ENCODE data around the gene HOXA11.

HOXA11 gene

DNA sequence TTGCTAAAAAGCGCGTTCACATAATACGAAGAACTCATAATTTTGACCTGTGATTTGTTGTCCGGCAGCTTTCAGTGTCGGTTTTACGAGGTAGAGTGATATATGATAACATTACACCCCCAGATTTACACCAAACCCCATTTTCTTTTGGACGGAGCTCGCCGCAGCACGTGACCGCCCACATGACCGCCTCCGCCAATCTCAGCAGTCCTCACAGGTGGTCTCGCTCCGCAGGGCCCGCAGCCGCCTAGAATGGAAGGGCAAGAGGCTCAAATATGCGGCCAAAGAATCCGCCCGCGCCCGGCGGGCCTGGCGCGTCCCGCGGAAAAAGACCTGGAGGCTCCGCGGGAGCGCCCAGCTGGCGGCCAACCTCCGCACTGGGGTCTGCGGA lies 28.5 kb downstream of the HOXA11 start, which contains the start of gene HOXA7:
Gene HOXA7 (minus strand): TSS at position 168 of the 391 bp plus-strand sequence. CDS start 130 bp downstream, at position 38.
- DNase-seq: no peak

DNA sequence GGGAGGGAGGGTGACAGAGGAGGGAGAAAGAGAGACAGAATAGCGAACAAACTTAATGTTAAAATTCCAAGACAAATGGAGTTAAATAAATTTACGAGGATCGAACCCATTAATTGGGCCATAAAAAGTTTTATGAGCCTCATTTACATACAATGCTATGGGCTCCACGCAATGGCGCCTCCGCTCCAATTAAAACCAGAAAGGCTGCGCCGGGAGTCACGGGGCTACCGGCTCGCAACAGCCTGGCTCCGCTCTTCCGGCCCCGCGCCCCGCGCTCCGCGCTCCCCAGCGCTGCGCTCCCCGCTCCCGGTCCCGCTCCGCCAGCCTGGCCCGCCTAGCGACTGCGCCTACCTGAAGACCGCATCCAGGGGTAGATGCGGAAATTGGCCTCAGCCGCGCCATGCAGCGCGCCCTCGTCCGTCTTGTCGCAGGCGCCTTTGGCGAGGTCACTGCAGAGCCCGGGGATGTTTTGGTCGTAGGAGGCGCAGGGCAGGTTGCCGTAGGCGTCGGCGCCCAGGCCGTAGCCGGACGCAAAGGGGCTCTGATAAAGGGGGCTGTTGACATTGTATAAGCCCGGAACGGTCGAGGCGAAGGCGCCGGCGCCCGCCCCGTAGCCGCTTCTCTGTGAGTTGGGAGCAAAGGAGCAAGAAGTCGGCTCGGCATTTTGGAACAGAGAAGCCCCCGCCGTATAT lies 29.1 kb downstream of the HOXA11 start:
- DNase-seq: no peak

DNA sequence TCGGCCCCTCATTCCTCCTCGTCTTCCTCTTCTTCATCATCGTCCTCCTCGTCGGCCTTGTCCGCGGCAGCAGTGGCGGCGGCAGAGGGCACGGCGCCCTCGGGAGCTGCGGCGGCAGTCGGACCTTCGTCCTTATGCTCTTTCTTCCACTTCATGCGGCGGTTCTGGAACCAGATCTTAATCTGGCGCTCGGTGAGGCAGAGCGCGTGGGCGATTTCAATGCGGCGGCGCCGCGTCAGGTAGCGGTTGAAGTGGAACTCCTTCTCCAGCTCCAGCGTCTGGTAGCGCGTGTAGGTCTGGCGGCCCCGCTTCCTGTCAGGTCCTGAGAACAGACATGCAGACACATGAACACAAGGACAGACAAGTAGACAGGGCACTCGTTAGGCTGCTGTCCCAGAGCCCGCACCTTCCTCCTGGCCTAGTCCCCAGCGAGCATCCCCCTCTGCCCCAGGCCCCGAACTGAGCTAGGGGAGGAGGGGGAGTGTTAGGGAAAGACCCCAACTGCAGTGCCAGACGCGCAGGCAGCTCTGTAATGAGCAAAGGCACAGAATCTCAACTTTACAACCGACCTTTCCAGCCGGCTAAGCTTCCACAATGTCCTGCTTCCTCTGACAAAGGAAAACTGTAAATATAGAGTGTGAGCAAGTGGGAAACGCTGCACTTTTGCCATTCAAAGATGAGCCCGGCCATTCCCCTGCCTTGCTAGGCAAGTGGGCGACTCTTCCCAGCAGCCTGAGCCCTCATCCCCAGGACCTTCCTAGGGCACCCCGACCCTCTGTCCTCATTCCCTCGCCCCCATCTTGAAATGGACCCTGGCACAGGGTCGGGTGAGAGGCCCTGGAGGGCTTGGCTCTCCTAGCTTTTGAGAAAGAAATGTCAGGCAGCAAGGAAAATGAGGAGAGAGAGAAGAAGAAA lies 29.9 kb downstream of the HOXA11 start:
- no peak for DNase-seq

DNA sequence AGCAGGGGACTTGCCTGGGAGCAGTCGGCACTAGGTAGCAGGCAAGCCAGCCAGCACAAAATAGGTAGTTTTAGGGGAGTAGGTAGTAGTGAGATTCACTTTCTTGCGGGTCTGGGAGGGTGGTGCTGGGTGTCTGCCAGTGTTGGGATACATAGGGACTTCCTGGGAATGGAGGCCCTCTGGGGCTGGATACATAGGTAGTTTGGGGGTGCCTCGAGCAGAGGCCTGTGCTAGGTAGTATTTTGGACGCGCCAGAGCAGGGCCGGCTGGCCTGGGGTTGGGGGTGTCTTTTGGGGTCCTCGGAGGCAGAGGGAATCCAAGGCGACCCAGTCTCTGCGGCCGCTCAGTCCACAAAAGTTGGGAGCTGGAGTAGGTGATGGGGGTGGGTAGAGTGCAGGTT lies 30.7 kb downstream of the HOXA11 start:
- no peak for DNase-seq

DNA sequence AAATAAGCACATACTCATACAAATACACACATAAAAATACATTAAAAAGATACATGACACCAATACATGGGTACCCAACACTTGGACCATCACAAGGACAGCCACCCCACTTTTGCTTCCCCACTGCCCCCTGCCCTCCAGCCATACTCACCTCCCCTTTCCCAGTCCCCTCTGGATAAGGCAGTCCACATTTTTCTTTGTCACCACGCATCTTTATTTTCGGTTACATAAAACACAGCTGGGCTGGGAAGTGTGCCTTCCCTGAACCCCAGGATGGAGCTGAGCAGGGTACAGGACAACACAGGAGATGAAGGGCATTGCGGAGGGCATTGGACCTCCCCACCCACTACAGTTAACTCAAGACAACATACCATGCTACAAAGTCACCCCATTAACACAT lies 31.5 kb downstream of the HOXA11 start:
- DNase-seq: no peak

DNA sequence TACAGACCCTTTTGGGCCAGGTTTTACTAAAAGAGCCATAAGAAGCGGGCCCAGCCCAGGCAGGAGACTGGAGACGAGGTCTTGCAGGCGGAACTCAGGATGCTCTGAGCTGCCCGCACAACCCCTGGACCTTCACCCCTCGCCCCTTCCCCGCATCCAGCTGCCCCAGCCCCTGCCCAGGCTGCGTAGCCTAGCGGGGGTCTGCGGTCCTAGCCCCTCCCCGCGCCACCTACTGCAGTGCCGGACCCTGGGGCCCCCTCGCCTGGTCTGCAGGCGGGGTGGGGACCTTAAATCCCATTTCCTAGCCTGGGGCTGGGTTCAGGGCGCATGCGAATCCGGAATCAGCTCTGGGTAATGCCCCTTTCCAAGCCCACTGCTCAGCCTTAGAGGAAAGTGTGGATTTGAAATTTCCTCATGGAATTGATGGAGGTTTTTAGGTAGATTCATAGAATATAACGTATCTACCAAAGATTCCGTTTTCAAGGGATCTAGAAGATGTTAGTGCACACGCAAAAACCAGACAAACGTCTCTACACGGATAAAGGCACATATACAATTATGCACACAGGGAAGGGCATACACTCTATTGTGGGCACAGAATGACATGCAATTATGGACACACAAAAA lies 32.1 kb downstream of the HOXA11 start:
- DNase-seq: no peak

DNA sequence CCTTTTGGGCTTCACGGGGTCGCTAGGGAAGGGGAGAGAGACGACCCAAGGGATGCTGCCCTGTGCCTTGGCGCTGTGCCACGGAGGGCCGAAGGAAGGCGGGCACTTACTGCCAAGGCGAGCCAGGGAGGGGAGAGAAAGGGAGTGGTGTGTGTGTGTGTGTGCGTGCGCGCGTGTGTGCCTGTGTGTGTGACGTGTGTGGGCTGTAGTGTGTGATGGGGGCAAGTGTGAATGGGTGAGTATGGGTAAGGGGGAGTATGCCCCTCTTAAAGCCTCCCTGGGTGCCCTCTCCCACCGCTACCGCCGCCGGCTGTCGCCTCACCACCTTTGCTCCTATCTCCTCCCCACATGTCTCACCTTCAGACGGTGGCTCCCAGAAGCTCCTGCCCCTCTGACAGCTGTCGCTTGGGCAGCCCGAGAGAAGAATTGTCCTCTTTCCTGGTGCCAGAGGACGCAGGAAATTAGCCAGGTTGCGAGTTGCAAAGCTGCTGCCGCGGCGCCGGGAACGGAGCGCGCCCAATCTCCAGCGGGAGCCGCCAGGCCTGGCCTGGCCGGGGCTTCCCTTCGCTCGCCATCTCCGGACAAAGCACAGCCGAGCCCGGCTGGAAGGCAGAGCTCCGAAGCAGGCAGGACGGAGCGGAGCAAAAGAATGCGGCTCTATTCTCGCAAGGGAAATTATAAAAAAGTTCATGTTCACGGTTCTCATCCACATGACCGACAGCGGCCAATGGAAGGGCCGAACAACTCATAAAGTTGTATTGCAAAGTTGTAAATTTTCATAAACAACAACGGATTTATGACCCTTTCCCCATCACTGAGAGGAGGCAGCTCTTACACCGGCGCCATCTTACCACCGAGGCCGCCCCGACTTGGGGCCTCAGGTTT lies 32.9 kb downstream of the HOXA11 start, which contains the start of gene HOXA3:
Gene HOXA3 (minus strand): TSS at position 653 of the 885 bp plus-strand sequence. CDS start 41,943 bp downstream, outside the sequence.
- no peak for DNase-seq

DNA sequence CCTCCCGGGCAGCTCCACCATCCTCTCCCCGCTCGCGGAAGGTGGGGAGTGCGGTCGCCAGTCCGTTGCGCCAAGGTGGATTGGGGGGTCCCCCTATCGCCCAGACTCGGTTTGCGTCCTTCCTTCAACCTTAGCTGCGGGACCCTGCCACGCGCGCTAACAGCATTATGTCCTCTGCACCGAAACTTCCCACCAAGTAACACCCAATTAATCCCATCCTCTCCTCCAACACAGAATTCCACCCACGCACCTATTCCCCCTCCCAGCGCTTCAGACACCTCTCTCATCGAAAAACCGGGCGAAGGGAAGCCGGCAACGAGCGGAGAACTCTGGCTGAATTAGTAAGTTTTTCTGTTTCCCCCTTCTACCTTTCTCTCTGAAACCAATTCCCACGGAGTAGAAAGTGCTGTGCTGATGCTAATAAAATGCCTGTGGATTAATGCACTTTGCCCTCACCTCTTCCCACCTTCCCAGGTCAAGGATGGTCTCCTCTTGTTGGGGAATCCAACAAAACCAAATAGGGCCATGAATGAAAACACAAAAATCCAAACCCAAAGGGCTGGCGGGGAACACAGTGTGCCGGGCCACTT lies 33.6 kb downstream of the HOXA11 start:
- no peak for DNase-seq

DNA sequence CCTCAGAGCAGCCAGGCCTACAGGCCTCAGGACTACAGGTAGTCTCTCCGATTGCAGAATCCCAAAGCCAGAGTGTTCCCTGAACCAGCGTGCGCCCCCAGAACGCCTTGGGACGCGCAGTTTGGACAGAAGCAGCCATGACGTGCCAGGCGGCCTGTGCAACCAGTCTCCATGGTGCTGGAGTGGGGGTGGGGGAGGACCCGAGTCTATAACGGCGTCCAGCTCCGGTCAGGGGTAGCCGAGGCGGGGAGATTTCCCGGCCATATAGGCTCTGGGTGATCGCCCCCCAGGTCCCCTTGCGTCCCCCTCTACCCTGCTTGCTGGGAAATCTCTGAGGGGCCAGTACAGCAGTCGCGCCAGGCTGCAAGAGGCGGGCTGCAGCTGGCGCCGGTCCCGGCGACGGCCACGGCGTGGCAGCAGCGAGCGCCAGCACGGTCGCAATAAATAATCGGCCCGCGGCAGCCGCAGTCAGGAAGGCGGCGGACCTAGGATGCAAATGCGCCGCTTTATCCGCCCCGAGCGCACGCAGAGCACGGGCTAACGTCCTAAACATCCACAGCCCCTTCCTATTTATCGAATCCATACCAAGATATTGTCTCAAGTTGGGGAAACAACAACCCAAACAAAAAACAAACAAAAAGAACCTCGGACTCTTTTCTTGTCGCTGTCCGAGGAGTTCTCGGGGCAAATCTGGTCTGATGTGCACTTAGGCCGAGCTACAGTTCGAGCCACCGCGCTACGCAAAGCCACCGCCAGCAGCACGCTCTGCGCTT lies 34.3 kb downstream of the HOXA11 start:
- peak; percentile 37 to 68 (median 55) for DNase-seq

DNA sequence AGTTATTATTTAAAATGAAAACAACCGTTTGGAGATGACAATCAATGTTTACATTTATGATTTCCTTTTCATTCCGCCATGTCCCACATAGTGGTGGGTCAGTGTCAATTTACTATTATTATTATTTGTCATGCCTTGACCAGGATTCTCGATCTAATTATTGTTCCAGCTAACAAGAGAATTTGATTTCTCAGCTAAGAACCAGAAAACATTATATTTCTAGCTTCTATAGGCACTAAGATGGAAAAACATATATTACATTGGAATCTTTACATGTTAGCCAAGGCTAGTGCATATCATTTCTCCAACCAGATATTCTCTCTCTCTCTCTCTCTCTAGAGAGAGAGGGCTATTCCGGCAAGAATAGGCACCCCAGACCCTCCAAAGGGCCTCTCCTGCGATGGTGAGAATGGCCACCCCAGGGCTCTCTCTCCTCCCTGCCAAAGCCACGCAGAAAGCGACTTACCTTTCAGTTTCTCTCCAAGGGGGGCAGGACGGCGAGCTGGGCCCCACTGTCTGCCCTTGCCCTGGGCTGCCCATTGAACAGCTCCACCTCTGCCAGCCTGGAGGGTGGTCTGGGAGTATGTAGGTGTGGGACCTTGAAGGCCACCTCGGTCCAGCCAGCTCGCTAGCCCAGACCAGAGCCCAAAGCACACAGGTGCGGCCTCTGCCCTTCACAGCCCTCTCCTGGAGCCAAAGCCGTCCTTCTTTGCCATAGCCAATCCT lies 35.0 kb downstream of the HOXA11 start:
- DNase-seq: no peak

DNA sequence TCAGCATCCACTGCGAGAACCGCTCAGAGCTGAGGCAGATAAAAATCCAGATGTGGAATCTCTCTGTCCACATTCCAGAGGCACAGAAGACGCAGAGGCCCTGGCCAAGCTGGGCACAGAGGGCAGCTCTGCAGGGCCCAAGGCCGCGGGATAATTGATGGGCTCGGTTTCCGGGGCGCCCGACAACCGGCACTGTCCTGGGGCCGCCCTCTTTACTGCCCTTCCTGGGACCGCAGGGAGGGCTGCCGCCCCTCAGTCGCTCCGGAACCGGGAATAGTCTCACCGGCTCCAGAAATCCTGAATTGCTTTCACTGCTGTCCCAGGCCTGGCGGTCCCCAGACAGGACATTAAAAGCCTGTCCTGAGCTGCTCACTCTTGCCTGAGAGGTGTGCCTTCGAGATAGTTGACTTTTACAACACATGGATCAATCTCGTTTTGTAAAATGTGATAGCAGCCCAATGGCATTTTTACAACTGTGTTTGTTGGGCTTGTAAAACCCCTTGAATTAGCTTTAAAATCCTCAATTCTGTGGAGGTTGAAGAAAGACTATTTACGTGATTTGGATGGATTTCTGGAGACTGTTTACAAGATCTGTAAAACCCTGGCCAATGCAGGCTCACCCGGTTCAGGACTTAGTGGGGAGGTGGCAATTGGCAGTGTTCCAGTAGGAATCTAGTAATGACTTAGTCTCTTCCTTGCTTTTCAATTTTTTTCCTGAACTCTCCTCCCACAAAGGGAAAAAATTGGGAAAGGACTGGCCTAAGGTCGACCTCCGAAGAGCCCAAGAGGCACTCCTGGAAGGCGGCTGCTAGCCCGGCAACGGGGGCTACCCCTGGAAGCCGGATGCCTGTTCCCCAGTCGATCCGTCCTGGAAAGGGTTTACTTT lies 36.0 kb downstream of the HOXA11 start:
- DNase-seq: no peak

DNA sequence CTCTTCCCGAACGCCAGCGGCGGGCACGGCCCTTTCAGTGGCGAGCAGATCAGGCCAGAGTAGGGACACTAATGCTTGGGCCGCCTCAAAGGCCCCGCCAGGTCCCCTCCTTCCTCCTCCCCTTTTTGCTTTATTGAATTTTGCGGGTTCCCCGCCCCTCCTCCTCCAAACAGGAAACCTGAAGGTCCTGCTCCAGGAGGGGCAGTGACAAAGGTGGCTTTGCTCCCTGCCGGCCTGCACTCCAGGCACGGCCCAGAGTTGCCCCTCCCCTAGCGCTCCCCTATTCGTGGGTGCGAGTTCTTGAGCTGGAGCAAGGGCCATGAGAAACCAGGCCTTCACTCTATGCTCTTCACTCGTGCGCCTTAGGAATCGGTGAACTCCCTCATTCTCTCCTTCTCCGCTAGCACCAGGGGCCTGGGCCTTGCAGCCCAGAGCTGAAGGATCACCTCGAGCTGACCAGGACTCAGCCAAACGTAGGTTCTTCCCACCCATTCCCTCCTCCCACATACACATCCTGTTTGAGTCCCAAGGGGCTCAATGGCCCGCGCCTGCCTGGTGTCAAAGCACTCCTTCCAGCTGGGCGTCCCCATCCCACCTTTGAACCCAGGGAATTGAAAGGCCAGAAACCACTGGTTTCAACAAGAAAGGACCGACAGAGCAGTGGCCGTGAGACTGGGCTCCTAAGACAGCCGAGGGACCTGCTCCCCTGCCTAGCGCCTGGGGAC lies 36.8 kb downstream of the HOXA11 start:
- no peak for DNase-seq

DNA sequence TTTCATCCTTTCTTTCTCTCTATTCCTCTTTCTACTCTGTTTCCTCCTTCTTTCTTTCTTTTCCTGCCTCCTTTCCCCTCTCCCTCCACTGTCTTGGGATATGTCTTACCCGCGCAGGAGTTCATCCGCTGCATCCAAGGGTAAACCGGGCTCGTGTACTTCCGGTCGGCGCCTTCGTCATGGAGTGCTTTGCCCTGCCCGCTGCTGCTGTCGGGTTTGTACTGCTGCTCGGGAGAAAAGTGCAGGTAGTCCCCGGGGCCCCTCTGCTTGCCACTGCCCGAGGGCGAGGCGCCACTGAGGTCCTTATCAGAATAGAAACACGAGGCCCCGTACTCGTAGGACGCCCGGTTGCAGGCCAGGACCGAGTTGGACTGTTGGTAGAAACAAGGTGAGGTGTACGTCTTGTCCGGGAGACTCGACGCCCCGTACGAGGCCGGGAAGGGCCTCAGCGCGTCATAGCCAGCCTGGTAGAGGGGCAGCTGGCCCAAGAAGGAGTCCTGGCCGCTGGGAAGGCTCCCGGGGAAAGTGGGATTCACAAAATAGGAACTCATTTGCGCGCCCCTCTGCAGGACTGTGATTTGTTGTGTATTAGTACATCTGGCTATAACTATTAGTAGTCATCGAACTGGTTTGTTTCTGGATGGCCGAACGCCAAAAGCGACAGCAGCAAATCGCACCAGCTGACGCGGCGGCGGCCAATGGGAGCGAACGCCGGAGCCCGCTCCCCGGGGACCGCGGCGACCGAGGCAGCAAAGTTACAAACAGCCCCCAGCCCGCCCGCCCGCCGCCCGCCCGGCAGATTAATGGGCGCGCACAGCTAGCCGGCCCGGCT lies 37.6 kb downstream of the HOXA11 start, which contains the start of gene HOXA6:
Gene HOXA6 (minus strand): TSS at position 576 of the 832 bp plus-strand sequence. CDS start 25 bp downstream, at position 551.
- no peak for DNase-seq

DNA sequence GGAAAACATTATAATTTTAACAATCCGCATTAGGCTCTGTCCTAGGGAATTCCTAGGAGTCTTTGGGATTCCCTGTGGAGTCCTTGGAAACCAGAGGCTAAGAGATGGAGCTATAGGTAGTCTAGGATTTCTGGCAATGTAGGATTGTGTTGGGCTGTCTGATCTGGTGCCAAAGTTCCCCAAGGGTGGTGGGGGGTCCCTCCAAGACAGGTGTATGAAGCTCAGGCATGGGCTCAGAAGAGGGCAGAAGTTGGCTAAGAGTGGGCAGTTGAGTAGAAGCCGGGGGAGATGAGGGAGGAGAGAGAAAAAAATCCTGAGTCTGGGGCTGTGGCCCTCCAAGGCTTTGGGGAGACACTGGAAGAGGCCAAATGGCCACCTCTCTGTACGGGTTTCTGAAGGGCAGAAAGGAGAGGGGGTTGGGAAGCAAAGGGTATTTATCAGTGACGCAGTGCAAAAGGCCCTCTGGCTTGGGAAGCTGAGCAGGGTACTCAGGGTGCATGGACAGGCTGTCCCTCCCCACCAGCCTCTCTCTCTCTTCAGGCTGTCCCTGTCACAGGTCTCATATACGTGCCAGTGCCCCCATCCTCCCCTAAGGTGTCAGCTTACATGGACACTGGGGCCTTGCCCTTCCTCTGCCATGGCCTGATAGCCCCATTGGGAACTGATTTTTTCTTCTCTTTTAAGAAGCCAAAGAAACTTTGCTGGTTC lies 38.4 kb downstream of the HOXA11 start:
- no peak for DNase-seq

DNA sequence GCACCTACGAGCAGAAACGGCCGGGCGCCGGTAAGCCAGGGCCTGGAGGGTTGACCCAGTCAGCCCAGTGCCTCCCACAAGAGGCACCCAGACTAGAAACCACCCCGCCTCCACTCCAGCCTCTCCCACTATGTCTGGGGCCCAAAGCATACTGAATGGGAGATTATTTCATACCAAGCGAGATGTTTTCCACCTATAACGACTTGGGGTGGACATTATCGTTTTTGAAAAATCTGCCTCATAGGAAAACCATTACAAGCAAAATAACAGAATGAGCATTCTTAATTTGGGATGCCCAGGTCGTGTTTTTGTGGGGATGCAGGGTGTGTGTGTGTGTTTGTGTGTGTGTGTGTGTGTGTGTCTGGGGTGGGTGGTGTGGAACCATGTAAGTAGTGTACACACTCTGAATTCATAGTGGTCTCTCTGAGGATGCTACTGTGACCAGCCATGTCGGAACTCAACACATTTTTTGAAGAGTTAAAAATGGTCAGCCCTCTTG lies 39.1 kb downstream of the HOXA11 start:
- DNase-seq: no peak

DNA sequence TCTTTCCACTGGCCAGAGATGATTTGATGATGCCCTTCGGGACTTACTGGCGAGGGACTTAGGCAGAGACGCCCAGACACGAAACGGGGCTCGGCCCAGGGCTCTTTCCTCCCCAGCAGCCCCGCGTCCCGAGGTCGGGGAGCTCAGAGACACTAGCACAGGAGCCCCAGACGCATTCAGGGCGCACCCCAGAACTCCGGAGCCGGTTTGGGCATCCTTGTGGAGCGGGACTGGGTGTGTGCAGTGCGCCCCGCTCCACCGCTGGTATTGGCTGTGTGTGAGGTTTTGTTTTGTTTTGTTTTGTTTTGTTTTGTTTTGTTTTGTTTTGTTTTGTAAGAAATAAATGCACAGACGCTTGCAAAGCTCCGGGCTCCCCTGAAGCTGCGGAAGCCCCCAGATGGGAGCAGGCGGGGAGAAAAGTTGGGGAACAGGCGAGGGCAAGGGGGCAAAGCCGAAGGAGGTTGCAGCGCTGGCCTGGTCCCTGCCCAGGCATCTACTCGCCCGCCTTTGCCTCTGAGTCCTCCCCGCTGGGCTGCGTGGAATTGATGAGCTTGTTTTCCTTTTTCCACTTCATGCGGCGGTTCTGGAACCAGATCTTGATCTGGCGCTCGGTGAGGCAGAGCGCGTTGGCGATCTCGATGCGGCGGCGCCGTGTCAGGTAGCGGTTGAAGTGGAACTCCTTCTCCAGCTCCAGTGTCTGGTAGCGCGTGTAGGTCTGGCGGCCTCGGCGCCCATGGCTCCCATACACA lies 39.7 kb downstream of the HOXA11 start:
- DNase-seq: no peak
